Heart left ventricle (tissue), 13 donors: ENCODE results near the gene CDK10.

Source experiments
- CTCF ChIP-seq, 12 donors: fragments of 200-600 bp; sonication (generic) in 4 of 12; IDR thresholded peaks; one replicate each; pipeline versions ENCODE4 v1.5.0 to v1.8.0; 2018 to 2022; ENCODE audit warnings: antibody characterized with exemption in 12 of 12, mild to moderate bottlenecking in 5 of 12
- POLR2A ChIP-seq, 2 donors: fragments of 450-650 bp; IDR thresholded peaks; one replicate each; pipeline ENCODE4 v1.6.1; 2017; ENCODE audit warnings: antibody characterized with exemption in 2 of 2, mild to moderate bottlenecking in 2 of 2, moderate library complexity in 2 of 2
- donor health status: ischemic (EF 13 %, LVEDD 7.1; RV severe dilation, severe dysfunction).
- donor health status: DM: no; HTN: yes; CAD: no.
- donor health status: DM: no; HTN: no; CAD: no.
- donor health status: ischemic (EF 25% LVEDD 6.9; RV normal size, moderate dysfunction).
- donor health status: ischemic (EF 25% LVEDD 5.7; RV mildly dilated, moderate dysfunction).
- donor health status: ischemic (EF 35%, LVEDD 5.7; RV mildly dilated, moderate dysfunction).
- donor health status: nonischemic (EF 11% LVEDD 7.7; RV severe dilation, severe dysfunction).
- donor health status: DM: yes; HTN: yes; CAD: no.
- donor health status: PGD.
- donor health status: ischemic (EF 29% LVEDD 5.4; RV normal size, mild dysfunction).
- donor health status: nonischemic (EF 23%, LVEDD 6.1; RV moderate dilation, normal function).

GRCh38 chr16:89670496-89671431, 15.7 kb upstream of the CDK10 start:
- TF ChIP-seq CTCF (IDR thresholded peaks at IDR 0.05), result no peak
- no peak for TF ChIP-seq POLR2A (IDR thresholded peaks at IDR 0.05)
